ENCODE results near the gene SNHG17.
"Not testable (repeated sequence)": the region's sequence is repeated elsewhere in the genome, so short reads cannot be mapped to it uniquely, and the experiment has no call there.

DNA sequence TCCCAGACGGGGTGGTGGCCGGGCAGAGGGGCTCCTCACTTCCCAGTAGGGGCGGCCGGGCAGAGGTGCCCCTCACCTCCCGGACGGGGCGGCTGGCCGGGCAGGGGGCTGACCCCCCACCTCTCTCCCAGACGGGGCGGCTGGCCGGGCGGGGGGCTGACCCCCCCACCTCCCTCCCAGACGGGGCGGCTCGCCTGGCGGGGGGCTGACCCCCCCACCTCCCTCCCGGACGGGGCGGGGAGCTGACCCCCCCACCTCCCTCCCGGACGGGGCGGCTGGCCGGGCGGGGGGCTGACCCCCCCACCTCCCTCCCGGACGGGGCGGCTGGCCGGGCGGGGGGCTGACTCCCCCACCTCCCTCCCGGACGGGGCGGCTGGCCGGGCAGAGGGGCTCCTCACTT, 26.0 kb upstream of the SNHG17 start:
- TF ChIP-seq POLR2A (IDR thresholded peaks at IDR 0.05): not testable (repeated sequence)
- TF ChIP-seq, protein P1, sequence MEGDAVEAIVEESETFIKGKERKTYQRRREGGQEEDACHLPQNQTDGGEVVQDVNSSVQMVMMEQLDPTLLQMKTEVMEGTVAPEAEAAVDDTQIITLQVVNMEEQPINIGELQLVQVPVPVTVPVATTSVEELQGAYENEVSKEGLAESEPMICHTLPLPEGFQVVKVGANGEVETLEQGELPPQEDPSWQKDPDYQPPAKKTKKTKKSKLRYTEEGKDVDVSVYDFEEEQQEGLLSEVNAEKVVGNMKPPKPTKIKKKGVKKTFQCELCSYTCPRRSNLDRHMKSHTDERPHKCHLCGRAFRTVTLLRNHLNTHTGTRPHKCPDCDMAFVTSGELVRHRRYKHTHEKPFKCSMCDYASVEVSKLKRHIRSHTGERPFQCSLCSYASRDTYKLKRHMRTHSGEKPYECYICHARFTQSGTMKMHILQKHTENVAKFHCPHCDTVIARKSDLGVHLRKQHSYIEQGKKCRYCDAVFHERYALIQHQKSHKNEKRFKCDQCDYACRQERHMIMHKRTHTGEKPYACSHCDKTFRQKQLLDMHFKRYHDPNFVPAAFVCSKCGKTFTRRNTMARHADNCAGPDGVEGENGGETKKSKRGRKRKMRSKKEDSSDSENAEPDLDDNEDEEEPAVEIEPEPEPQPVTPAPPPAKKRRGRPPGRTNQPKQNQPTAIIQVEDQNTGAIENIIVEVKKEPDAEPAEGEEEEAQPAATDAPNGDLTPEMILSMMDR (IDR thresholded peaks at IDR 0.05): not testable (repeated sequence)

All from uterus (tissue), 2 donors.